Peyer's patch (tissue), 4 donors: ENCODE results near the gene ATP10A. TPM values are rescaled to one million over a fixed set of nuclear protein-coding genes. Genes with fewer than 3 reads are reported as not detected.
"Not testable (repeated sequence)": the region's sequence is repeated elsewhere in the genome, so short reads cannot be mapped to it uniquely, and the experiment has no call there.

Experiments used
- DNase-seq, 3 donors: peaks; one replicate each; pipeline ENCODE4 v3.0.0-alpha.2; 2017 to 2019
- H3K27ac ChIP-seq, 4 donors: fragments of 200-600 bp; sonication (generic); one replicate each; pipeline ENCODE4 v1.5.1; 2016 to 2019
- H3K27me3 ChIP-seq, 2 donors: fragments of 200-600 bp; sonication (generic); one replicate each; pipeline ENCODE4 v1.5.1; 2019
- H3K36me3 ChIP-seq, 3 donors: fragments of 200-600 bp; sonication (generic); one replicate each; pipeline ENCODE4 v1.5.1; 2016 to 2019
- H3K4me1 ChIP-seq, 4 donors: fragments of 200-600 bp; sonication (generic); one replicate each; pipeline ENCODE4 v1.5.1; 2016 to 2019
- H3K4me3 ChIP-seq, 4 donors: fragments of 200-600 bp; sonication (generic); 1 replicate in 3 of 4; 2 replicates in 1 of 4; pipeline ENCODE4 v1.5.1; 2016 to 2019; ENCODE audit warnings: mild to moderate bottlenecking in 1 of 4
- H3K9me3 ChIP-seq, 4 donors: fragments of 200-600 bp; sonication (generic); one replicate each; pipeline ENCODE4 v1.5.1; 2016 to 2019; ENCODE audit warnings: mild to moderate bottlenecking in 1 of 4
- POLR2A ChIP-seq, 2 donors: fragments of 450-650 bp; IDR thresholded peaks; one replicate each; pipeline ENCODE4 v1.5.1; 2017; ENCODE audit warnings: antibody characterized with exemption in 2 of 2, mild to moderate bottlenecking in 2 of 2, moderate library complexity in 2 of 2
- total RNA-seq, 4 donors: library from RNA; depleted of rRNA; stranded (reverse); fragments of >200 nt; gene quantifications; one replicate each; pipeline ENCODE4 v1.1.0, GENCODE V29; 2016
- TF ChIP-seq, protein P1 (sequence below), 6 experiments: fragments of 450-650 bp in 4 of 6; fragments of 200-600 bp in 2 of 6; sonication (generic) in 1 of 6; IDR thresholded peaks; one replicate each; pipeline ENCODE4 v1.5.1; 2017 to 2019; ENCODE audit warnings: antibody characterized with exemption in 6 of 6, mild to moderate bottlenecking in 3 of 6, moderate library complexity in 1 of 6

ATP10A gene
- total RNA-seq, 4 donors from 2014 or later, result 1.6 to 7.4 (median 3.7) TPM

DNA sequence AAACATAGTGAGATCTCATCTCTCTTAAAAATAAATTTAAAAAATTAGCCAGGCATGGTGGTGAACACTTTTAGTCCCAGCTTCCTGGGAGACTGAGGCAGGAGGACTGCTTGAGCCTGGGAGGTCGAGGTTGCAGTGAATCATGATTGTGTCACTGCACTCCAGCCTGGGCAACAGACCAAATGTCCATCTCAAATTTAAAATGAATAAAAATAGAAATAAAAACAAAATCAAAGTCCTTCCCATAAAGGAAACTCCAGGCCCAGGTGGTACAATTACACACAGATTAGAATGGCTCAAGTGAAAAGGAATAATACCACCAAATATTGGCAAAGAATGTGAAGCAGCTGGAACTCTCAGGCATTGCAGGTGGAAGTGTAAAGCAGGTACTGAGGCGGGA is 19.3 kb upstream of the ATP10A start:
- no peaks in the 10 kb centered on the region for H3K9me3 ChIP-seq
- H3K4me1 ChIP-seq, result no peaks in the 10 kb centered on the region
- no peak overlapping the region for H3K27ac ChIP-seq
- no peak overlapping the region for H3K4me3 ChIP-seq
- no peak for DNase-seq
- H3K27me3 ChIP-seq, result no peaks in the 10 kb centered on the region
- TF ChIP-seq, protein P1, sequence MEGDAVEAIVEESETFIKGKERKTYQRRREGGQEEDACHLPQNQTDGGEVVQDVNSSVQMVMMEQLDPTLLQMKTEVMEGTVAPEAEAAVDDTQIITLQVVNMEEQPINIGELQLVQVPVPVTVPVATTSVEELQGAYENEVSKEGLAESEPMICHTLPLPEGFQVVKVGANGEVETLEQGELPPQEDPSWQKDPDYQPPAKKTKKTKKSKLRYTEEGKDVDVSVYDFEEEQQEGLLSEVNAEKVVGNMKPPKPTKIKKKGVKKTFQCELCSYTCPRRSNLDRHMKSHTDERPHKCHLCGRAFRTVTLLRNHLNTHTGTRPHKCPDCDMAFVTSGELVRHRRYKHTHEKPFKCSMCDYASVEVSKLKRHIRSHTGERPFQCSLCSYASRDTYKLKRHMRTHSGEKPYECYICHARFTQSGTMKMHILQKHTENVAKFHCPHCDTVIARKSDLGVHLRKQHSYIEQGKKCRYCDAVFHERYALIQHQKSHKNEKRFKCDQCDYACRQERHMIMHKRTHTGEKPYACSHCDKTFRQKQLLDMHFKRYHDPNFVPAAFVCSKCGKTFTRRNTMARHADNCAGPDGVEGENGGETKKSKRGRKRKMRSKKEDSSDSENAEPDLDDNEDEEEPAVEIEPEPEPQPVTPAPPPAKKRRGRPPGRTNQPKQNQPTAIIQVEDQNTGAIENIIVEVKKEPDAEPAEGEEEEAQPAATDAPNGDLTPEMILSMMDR (IDR thresholded peaks at IDR 0.05), result no peak
- TF ChIP-seq POLR2A (IDR thresholded peaks at IDR 0.05), result no peak
- no peaks in the 10 kb centered on the region for H3K36me3 ChIP-seq

DNA sequence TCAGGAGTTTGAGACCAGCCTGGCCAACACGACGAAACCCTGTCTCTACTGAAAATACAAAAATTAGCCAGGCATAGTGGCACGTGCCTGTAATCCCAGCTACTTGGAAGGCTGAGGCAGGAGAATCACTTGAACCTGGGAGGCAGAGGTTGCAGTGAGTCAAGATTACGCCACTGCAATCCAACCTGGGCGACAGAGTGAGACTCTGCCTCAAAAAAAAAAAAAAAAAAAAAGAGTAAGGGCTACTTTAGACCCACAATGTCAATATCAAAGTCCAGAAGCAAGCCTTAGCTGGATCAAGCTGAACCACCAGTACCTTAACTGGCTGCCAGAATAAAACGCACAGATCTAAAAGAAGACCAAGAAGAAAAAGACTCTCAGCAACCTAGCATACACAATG is 17.8 kb upstream of the ATP10A start:
- not testable (repeated sequence) for H3K27ac ChIP-seq, H3K36me3 ChIP-seq, H3K27me3 ChIP-seq, H3K4me1 ChIP-seq, H3K9me3 ChIP-seq, H3K4me3 ChIP-seq, DNase-seq

DNA sequence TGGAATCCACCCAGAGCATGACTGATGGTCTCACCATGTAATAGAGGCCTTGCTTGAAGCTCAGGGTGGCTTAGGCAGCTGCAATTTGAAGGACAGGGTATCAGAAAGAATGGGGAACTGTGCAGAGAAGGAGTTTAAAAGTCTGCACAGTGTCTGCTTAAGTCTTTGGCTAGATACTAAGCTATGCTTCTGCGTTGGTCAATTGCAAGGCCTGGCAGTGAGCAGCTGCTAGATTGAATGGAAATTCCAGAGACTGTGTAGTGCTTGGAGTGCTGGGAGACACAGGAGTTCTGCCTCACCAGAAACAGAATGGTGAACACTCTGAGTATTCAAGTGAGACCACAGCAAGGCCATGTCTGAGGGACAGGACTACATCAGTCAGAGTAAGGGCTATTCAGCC is 17.3 kb upstream of the ATP10A start:
- no peak overlapping the region for H3K27ac ChIP-seq
- H3K4me1 ChIP-seq, result no peaks in the 10 kb centered on the region
- H3K4me3 ChIP-seq, result no peak overlapping the region
- TF ChIP-seq, protein P1 (IDR thresholded peaks at IDR 0.05), result no peak
- no peak for TF ChIP-seq POLR2A (IDR thresholded peaks at IDR 0.05)
- H3K9me3 ChIP-seq, result no peaks in the 10 kb centered on the region
- H3K36me3 ChIP-seq, result no peaks in the 10 kb centered on the region
- no peak for DNase-seq
- H3K27me3 ChIP-seq, result no peaks in the 10 kb centered on the region

DNA sequence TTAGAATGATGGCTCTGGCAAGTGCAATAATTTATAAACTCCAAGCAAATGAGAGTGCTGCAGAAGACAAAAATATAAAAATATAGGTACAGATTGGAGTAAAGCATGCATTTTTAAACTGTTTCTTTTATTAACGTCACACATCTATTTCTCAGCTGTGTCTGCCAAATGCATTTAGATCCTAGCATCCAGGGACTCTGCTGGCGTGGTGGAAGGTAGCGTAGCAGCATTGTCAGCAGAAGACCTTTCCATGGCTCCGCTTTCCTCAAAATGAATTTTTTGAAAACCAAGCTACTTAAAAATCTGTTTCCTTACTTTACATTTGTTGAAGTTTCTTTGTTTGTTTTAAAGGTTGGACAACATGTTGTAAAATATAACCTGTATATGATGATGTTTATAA is 16.3 kb upstream of the ATP10A start:
- Histone ChIP-seq H3K9me3 (no peaks in the 10 kb centered on the region), H3K27ac (no peak overlapping the region), H3K27me3 (no peaks in the 10 kb centered on the region), H3K36me3 (no peaks in the 10 kb centered on the region), H3K4me3 (no peak overlapping the region), H3K4me1 (no peaks in the 10 kb centered on the region)
- TF ChIP-seq, protein P1 (IDR thresholded peaks at IDR 0.05), result no peak
- TF ChIP-seq POLR2A (IDR thresholded peaks at IDR 0.05), result no peak
- DNase-seq, result no peak

DNA sequence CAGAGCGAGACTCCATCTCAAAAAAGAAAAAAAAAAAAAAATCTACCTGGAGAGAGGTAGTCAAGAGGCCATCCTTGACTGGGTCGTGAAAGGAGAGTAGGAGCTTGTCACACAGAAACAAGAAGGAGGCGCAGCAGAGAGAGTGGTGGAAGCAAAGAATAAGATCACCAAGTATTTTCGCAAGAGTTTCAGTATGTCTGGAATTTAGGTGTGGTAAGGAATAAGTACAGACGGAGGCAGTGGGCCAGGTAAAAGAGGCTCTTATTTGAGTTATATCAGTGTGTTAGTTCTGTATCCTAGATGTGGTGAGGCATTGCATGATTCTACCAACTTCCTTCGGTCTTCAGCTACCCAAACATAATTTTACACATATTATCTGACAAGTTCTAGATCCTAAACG is 14.6 kb upstream of the ATP10A start:
- DNase-seq, result no peak
- Histone ChIP-seq H3K4me3 (no peak overlapping the region), H3K27me3 (no peaks in the 10 kb centered on the region), H3K9me3 (no peaks in the 10 kb centered on the region), H3K36me3 (no peaks in the 10 kb centered on the region), H3K27ac (no peak overlapping the region), H3K4me1 (no peaks in the 10 kb centered on the region)
- no peak for TF ChIP-seq POLR2A (IDR thresholded peaks at IDR 0.05)
- TF ChIP-seq, protein P1 (IDR thresholded peaks at IDR 0.05), result no peak

DNA sequence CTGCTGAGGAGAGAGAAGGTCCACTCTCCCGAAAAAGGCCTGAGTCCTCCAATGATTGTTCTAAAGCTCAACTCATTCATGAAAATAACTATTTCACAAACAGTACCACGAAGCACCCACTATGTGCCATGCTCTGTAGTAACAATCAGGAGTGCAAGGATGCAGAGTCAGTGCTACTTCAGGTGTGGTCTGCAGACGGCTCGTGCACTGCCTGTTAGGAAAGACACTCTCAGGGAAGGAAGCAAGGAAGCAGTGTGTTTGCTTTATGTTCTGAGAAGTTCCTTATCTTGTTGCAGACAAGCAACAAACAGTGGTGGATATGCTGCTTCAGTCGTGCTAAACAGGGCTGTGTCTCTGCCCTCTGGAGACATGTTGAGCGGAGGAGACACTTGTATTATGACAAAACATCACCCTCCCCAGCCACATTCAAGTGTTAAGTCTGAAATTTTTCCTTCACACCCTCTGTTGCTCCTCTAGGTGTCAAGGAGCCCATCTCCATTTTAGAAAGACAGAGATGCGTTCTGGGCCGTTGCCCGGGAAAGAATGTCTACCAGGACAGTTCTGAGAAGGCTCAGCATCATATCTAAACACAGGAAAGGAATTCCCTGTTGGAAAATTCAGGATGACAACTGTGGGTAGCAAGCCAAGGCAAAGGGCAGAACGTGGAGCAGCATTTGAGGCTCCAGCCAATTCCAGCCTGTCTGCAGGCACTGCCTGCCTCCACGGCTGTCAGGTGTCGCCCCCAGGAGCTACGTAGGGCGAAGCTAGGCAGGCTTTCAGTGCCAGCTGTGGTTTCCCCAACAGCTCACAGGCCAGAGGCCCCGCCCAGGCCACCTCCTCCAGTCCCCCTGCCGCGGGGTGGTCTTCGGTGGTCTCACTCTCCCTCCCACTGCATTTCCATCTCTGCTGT is 13.4 kb upstream of the ATP10A start:
- Histone ChIP-seq H3K4me1 (no peaks in the 10 kb centered on the region), H3K36me3 (no peaks in the 10 kb centered on the region), H3K27me3 (no peaks in the 10 kb centered on the region), H3K4me3 (no peak overlapping the region), H3K9me3 (no peaks in the 10 kb centered on the region), H3K27ac (no peak overlapping the region)
- DNase-seq, result no peak
- TF ChIP-seq, protein P1 (IDR thresholded peaks at IDR 0.05), result no peak
- TF ChIP-seq POLR2A (IDR thresholded peaks at IDR 0.05), result no peak
